Fibroblast of skin of left quadriceps (primary cell): ENCODE data around the gene OR8I2.
"Not testable (repeated sequence)": the region's sequence is repeated elsewhere in the genome, so short reads cannot be mapped to it uniquely, and the experiment has no call there.

Source experiments
- DNase-seq, 2 experiments: peaks; one replicate each; pipeline ENCODE4 v3.0.0-alpha.2; 2013; ENCODE audit warnings: low read depth in 2 of 2

Gene OR8I2

GRCh38 chr11:56093008-56093407 lies at the start of gene OR8I2:
OR8I2 (plus strand) TSS chr11:56093308; CDS start chr11:56093308, 0 bp downstream.
- no peak for DNase-seq

- DNase-seq: no peak
Observed at GRCh38 chr11:56045538-56045937, 47.6 kb upstream of the OR8I2 start.

GRCh38 chr11:56048480-56048879 lies 44.6 kb upstream of the OR8I2 start:
- no peak for DNase-seq

- DNase-seq: no peak
Observed at GRCh38 chr11:56049487-56049886, 43.6 kb upstream of the OR8I2 start.

- not testable (repeated sequence) for DNase-seq
Observed at GRCh38 chr11:56056366-56056765, 36.7 kb upstream of the OR8I2 start.

GRCh38 chr11:56057661-56058237 lies 35.4 kb upstream of the OR8I2 start:
- DNase-seq: not testable (repeated sequence)

GRCh38 chr11:56058260-56058780 lies 34.8 kb upstream of the OR8I2 start:
- not testable (repeated sequence) for DNase-seq

GRCh38 chr11:56066980-56067379 lies 26.1 kb upstream of the OR8I2 start:
- DNase-seq: no peak

GRCh38 chr11:56089697-56090096 lies 3.4 kb upstream of the OR8I2 start:
- DNase-seq: no peak

GRCh38 chr11:56103210-56103737 lies 10.2 kb downstream of the OR8I2 start, which contains the start of gene OR8H2:
OR8H2 (plus strand) TSS chr11:56103687; CDS start chr11:56105043, 1,356 bp downstream.
- DNase-seq: no peak

GRCh38 chr11:56122073-56122472 lies 29.0 kb downstream of the OR8I2 start, which contains the start of gene OR8H3:
OR8H3 (plus strand) TSS chr11:56122373; CDS start chr11:56122373, 0 bp downstream.
- no peak for DNase-seq

GRCh38 chr11:56140151-56140661 lies 47.1 kb downstream of the OR8I2 start, which contains the start of gene OR8J3:
OR8J3 (minus strand) TSS chr11:56140201; CDS start chr11:56137718, 2,483 bp downstream.
- no peak for DNase-seq

- not testable (repeated sequence) for DNase-seq
Observed at GRCh38 chr11:56143681-56144080, 50.6 kb downstream of the OR8I2 start.
